Pancreas (tissue), 10 donors: ENCODE data around the gene VNN1. TPM values are rescaled to one million over a fixed set of nuclear protein-coding genes. Genes with fewer than 3 reads are reported as not detected.

Experiments
- ATAC-seq, 4 donors: fragments of 200-7000 bp; cut with Tn5 transposase; one replicate each; pipeline versions ENCODE4 v1.8.0 to v1.9.1; 2020; ENCODE audit warnings: mild to moderate bottlenecking in 4 of 4, moderate library complexity in 4 of 4
- DNase-seq, 6 donors: peaks; one replicate each; pipeline ENCODE4 v3.0.0-alpha.2; 2020
- FAIRE-seq: peaks from 2 replicates; lab custom pipeline; 2012; peaks lifted over from hg19 to GRCh38; lab: Jason Lieb, UNC
- H3K27ac ChIP-seq, 4 donors: fragments of 200-600 bp; sonication (generic); 1 replicate in 3 of 4; 2 replicates in 1 of 4; pipeline versions ENCODE4 v1.5.0 to v1.8.0; 2020
- H3K27me3 ChIP-seq, 4 donors: fragments of 200-600 bp; one replicate each; pipeline ENCODE4 v1.8.0; 2021
- H3K36me3 ChIP-seq, 3 donors: fragments of 200-600 bp; sonication (generic) in 1 of 3; one replicate each; pipeline versions ENCODE4 v1.5.0 to v1.8.0; 2020 to 2021
- H3K4me1 ChIP-seq, 3 donors: fragments of 200-600 bp; one replicate each; pipeline ENCODE4 v1.8.0; 2021
- H3K4me3 ChIP-seq, 4 donors: fragments of 200-600 bp; sonication (generic) in 2 of 4; one replicate each; pipeline versions ENCODE4 v1.5.0 to v1.8.0; 2020 to 2021
- H3K9me3 ChIP-seq, 4 donors: fragments of 200-600 bp; one replicate each; pipeline ENCODE4 v1.8.0; 2021
- CTCF ChIP-seq, 4 donors: fragments of 200-600 bp; sonication (generic) in 3 of 4; IDR thresholded peaks; one replicate each; pipeline versions ENCODE4 v1.5.0 to v1.8.0; 2021; ENCODE audit warnings: antibody characterized with exemption in 4 of 4
- WGBS, 2 donors: extraction: QIAGEN DNeasy Blood & Tissue Kit; methylation state at CpG; one replicate each; pipeline ENCODE4 v1.1.7; 2013; 5-methylcytosine and 5-hydroxymethylcytosine counted together
- intact Hi-C, 3 donors: fragments of 100-400 bp; cut with DNase I; formaldehyde crosslinking; loops; one replicate each; pipeline versions ENCODE4 v1.11.1 to v1.14.2; 2022
- polyA plus RNA-seq, 2 donors: library from polyadenylated mRNA; stranded (reverse); fragments of 200-250 nt; gene quantifications; one replicate each; pipeline ENCODE4 v1.2.3, GENCODE V29; 2013
- total RNA-seq, 6 donors: library from RNA; stranded (reverse); fragmentation: NEBNext Ultra II Directional in 4 of 6; extraction: Animal tissue kit (Norgen Biotek cat#: 25700) in 4 of 6; gene quantifications; one replicate each; pipeline versions ENCODE4 v1.2.1 to v1.2.4, GENCODE V29; 2021 to 2023
- donor health status: healthy with polysubstance abuse.
- donor health status: DM: no; HTN: no; CAD: no; lungs with moderate emphysema.
- donor health status: DM: no; HTN: no; CAD: no.
- donor health status: control.
- donor health status: control.
- donor health status: Bipolar disorder and iron deficiency.
- donor health status: DM: yes; HTN: yes; CAD: no.
- donor health status: DM: no; HTN: no; CAD: no.
- donor health status: DM: no; HTN: no; CAD: no.
- donor health status: DM: yes; HTN: yes; CAD: no.

VNN1 gene, protein sequence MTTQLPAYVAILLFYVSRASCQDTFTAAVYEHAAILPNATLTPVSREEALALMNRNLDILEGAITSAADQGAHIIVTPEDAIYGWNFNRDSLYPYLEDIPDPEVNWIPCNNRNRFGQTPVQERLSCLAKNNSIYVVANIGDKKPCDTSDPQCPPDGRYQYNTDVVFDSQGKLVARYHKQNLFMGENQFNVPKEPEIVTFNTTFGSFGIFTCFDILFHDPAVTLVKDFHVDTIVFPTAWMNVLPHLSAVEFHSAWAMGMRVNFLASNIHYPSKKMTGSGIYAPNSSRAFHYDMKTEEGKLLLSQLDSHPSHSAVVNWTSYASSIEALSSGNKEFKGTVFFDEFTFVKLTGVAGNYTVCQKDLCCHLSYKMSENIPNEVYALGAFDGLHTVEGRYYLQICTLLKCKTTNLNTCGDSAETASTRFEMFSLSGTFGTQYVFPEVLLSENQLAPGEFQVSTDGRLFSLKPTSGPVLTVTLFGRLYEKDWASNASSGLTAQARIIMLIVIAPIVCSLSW
- total RNA-seq = 1 to 10 TPM in 3 of 6 donors, under 1 TPM in 3; 0.13 to 4.7 (median 1.0) TPM
- polyA plus RNA-seq = 1 to 10 TPM in 1 of 2 donors, under 1 TPM in 1; 0.82 to 1.6 TPM

GRCh38 chr6:132713352-132714134, at the start of gene VNN1:
VNN1 (minus strand) TSS chr6:132714055; CDS start chr6:132714035, 20 bp downstream.
- Histone ChIP-seq H3K27ac (peak within 1 kb of the TSS in 2 of 4 donors; percentile 61 to 73), H3K4me1 (peaks cover 0 to 15% (median 0%) of the 10 kb centered on the region in 3 donors), H3K4me3 (no peak within 1 kb of the TSS), H3K9me3 (no peaks in the 10 kb centered on the region), H3K27me3 (no peaks in the 10 kb centered on the region), H3K36me3 (no peaks in the 10 kb centered on the region)
- ATAC-seq = peak in 2 of 4 donors; percentile 32 to 45
- intact Hi-C loops = no loop called here
- WGBS, 2 donors = 78 to 89% methylated on average over 8 of the region's 8 CpGs
- no peak for TF ChIP-seq CTCF (IDR thresholded peaks at IDR 0.05)
- FAIRE-seq = no peak
- peak in 1 of 6 donors; percentile 23 for DNase-seq

- FAIRE-seq (no peak), ATAC-seq (no peak)
- WGBS, 2 donors = 73 to 84% methylated on average over 2 of the region's 2 CpGs
Observed at GRCh38 chr6:132763269-132763668, 49.4 kb upstream of the VNN1 start.

GRCh38 chr6:132760256-132760655, 46.4 kb upstream of the VNN1 start:
- TF ChIP-seq CTCF (IDR thresholded peaks at IDR 0.05) = no peak

More at GRCh38 chr6:132763269-132763668, 49.4 kb upstream of the VNN1 start:
- no peak for DNase-seq
- intact Hi-C loops = loop anchor here in 2 of 3 donors (10.0 kb wide), 1 partner anchor 88 kb away; no protein-coding TSS in a partner anchor
- Histone ChIP-seq H3K4me1 (peaks cover 0 to 18% (median 4%) of the 10 kb centered on the region in 3 donors), H3K9me3 (no peaks in the 10 kb centered on the region), H3K36me3 (no peaks in the 10 kb centered on the region), H3K4me3 (no peak overlapping the region), H3K27ac (peak overlapping the region in 1 of 4 donors; percentile 8), H3K27me3 (no peaks in the 10 kb centered on the region)
- no peak for TF ChIP-seq CTCF (IDR thresholded peaks at IDR 0.05)

GRCh38 chr6:132758689-132759088, 44.8 kb upstream of the VNN1 start:
- peak overlapping the region in 1 of 4 donors; percentile 27 for H3K27ac ChIP-seq
- 92 to 97% methylated on average over 2 of the region's 2 CpGs for WGBS, 2 donors
- FAIRE-seq (no peak), ATAC-seq (no peak), DNase-seq (no peak)
- intact Hi-C loops = no loop called here
- H3K36me3 ChIP-seq = no peaks in the 10 kb centered on the region
- no peaks in the 10 kb centered on the region for H3K9me3 ChIP-seq
- H3K4me1 ChIP-seq = peaks cover 0 to 11% (median 0%) of the 10 kb centered on the region in 3 donors
- no peak overlapping the region for H3K4me3 ChIP-seq
- no peaks in the 10 kb centered on the region for H3K27me3 ChIP-seq
- TF ChIP-seq CTCF (IDR thresholded peaks at IDR 0.05) = no peak

More at GRCh38 chr6:132760256-132760655, 46.4 kb upstream of the VNN1 start:
- no peaks in the 10 kb centered on the region for H3K9me3 ChIP-seq
- no peak for FAIRE-seq
- intact Hi-C loops = loop anchor here in 2 of 3 donors (10.0 kb wide), 1 partner anchor 85 kb away; no protein-coding TSS in a partner anchor
- 84 to 86% methylated on average over 3 of the region's 3 CpGs for WGBS, 2 donors
- no peak for ATAC-seq
- no peaks in the 10 kb centered on the region for H3K36me3 ChIP-seq
- DNase-seq = no peak
- H3K4me1 ChIP-seq = peaks cover 0 to 19% (median 4%) of the 10 kb centered on the region in 3 donors
- H3K27ac ChIP-seq = no peak overlapping the region
- H3K27me3 ChIP-seq = no peaks in the 10 kb centered on the region
- H3K4me3 ChIP-seq = no peak overlapping the region
